Measurements from ENCODE around the gene PSAP.
A peak's percentile ranks its signal among the peaks of the same experiment; 100 is the strongest.
"Not testable (repeated sequence)": the region's sequence is repeated elsewhere in the genome, so short reads cannot be mapped to it uniquely, and the experiment has no call there.

PSAP gene

DNA sequence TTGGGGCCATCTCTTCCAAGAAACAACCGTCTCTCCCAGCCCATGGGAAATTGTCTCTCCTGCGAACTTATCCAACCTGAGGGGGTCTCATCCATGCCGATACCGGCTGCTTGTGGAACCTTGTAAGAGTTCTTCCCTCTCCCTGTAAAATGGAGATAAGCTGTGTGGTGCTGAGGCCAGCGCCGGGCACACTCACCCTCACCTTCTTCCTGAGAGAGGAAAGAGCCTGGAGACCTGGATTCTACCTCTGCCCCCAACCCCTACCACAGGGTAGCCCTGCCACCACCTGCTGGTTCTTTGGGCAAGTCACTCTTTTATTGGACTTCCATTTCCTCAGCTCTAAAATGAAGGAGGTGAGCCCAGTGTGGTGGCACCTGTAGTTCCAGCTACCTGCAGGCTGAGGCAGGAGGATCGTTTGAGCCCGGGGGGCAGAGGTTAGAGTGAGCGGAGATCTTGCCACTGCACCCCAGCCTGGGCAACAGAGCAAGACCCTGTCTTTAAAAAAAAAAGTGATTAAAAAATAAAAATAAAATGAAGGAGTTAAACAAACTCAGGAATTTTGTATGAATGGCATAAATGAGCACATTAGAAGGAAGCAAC, 38.4 kb upstream of the PSAP start:
- TF ChIP-seq, protein P1, sequence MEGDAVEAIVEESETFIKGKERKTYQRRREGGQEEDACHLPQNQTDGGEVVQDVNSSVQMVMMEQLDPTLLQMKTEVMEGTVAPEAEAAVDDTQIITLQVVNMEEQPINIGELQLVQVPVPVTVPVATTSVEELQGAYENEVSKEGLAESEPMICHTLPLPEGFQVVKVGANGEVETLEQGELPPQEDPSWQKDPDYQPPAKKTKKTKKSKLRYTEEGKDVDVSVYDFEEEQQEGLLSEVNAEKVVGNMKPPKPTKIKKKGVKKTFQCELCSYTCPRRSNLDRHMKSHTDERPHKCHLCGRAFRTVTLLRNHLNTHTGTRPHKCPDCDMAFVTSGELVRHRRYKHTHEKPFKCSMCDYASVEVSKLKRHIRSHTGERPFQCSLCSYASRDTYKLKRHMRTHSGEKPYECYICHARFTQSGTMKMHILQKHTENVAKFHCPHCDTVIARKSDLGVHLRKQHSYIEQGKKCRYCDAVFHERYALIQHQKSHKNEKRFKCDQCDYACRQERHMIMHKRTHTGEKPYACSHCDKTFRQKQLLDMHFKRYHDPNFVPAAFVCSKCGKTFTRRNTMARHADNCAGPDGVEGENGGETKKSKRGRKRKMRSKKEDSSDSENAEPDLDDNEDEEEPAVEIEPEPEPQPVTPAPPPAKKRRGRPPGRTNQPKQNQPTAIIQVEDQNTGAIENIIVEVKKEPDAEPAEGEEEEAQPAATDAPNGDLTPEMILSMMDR (IDR thresholded peaks at IDR 0.05; ENCODE audit: low read depth, low read length) = no peak
- no peak for DNase-seq (ENCODE audit: extremely low read depth, low read depth)

DNA sequence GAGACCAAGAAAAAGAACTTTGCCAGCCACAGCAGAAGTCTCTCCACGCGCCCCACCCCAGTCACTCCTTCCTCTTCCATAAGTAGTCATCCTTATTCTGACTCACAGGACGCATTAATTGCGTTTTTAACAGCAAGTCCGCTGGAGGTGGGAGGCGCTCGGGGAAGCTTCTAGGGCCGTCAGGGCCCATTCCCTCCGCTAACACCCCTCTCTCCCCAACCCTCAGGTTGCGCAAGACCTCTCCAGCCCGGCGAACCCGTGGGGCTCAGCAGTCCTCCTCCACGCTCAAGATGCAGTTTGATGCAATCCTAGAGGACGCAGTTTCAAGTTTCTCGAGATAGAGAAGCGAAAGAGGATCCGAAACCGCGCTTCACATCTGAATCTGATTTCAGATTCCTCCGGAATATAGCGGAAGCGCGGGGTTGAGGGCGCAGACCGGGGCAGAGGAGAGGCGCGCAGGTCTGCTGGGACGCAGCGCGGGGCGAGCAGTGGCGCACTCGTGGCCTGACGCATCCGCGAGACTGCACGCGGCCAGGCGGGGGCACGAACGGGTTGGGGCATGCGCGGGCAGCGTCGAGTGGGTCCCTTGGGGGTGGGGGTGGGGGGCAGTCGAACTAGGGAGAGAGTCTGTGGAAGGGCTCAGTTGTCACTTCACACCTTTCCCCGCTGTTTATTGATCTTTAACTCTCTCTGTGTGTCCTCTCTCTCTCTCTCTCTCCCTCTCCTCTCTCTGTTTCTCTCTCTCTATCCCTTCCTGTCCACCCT, 37.8 kb upstream of the PSAP start:
- TF ChIP-seq, protein P1 (IDR thresholded peaks at IDR 0.05; ENCODE audit: low read depth, low read length) = no peak
- peak; percentile 88 for DNase-seq (ENCODE audit: extremely low read depth, low read depth)

DNA sequence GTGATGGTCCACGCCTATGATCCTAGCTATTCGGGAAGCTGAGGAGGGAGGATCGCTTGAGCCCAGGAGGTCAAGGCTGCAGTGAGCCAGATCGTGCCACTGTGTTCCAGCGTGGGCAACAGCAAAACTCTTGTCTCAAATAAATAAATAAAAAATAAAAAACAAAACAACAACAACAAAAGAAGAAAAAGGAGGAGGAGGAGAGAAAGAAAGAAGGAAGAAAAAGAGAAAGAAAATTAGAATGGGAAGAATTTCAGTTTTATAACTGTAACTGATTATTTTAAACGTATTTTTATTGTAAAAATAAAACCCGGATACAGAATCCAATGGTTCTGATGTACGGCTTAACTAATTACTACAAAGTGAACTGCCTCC, 37.2 kb upstream of the PSAP start:
- DNase-seq (ENCODE audit: extremely low read depth, low read depth) = no peak
- TF ChIP-seq, protein P1 (IDR thresholded peaks at IDR 0.05; ENCODE audit: low read depth, low read length) = no peak

DNA sequence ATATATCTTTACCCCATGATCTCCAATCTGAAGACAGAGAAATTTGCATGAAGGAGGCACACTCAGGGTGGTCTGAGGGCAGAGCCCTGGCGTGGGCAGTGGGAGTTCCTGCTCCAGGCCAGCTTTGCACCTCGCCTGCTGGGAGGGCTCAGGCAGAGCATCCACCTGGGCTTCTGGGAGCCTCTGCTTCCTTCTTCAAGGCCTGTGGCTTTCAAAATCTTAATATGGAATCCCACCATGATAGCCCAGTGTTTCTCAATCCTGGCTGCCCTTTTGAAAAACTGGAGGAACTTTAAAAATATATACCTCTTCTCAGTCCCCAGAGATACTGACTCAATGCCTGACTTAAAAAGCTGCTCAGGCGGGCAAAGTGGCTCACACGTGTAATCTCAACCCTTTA, 36.7 kb upstream of the PSAP start:
- no peak for DNase-seq (ENCODE audit: extremely low read depth, low read depth)
- TF ChIP-seq, protein P1 (IDR thresholded peaks at IDR 0.05; ENCODE audit: low read depth, low read length) = no peak

DNA sequence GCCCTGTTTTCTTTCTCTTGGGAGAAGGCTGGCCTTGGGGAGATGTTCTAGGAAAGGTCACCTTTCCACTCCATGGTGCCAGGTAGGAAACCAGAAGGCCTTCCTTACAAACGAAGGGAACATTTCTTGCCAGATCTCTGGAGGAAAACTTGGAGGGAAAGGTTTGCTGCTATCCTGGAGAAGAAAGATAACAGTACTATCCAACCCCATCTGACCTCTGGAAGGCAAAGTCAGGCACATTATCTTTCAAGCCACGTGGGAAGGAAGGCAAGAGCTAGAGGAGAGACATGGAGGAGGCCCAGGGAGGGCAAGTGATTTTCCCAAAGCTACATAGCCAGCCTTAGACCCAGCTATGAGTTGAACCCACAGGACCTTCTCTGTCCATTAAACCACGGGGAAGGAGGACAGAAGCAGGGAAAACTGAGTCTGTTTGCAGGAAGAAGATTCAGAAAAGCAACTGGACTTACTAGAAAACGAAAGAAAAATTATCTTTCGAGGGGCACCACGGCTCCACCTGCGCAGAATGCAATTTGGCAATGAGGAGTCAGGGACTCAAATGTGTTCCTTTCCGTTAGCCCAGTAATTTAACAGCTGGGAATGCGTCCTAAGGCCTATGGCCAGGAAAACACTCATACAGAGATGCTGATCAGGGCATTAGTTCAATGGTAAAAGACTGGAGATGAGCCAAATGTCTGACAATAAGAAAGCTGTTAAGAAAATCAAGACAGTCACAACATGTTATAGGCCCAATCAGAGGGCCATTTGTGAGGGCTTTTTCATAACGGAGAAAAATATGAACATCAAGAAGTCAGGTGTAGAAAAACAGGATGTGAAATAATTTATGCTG, 32.0 kb upstream of the PSAP start:
- no peak for DNase-seq (ENCODE audit: extremely low read depth, low read depth)
- TF ChIP-seq, protein P1 (IDR thresholded peaks at IDR 0.05; ENCODE audit: low read depth, low read length) = no peak

DNA sequence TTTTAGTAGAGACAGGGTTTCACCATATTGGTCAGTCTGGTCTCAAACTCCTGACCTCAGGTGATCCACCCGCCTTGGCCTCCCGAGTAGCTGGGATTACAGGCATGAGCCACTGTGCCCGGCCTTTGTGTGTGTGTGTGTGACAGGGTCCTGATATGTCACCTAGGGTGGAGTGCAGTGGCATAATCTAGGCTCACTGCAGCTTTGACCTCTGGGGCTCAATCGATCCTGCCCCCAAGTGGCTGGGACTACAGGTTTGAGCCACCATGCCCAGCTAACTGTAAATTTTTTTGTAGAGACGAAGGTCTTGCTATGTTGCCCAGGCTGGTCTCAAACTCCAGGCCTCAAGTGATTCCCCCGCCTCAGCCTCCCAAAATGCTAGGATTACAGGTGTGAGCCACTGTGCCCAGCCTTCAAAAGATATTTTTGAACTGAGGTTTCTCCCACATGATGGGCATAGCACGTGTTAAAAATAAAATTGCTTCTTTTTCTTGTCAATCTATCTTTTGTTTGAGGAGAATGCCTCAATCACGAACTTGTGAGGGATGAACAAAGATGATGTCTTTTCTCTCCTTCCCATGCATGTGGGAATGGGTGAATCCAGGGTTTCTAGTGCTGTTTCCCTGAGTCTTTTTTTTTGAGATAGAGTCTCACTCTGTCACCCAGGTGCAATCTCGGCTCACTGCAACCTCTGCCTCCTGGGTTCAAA, 30.8 kb upstream of the PSAP start:
- TF ChIP-seq, protein P1 (IDR thresholded peaks at IDR 0.05; ENCODE audit: low read depth, low read length) = no peak
- DNase-seq (ENCODE audit: extremely low read depth, low read depth) = no peak

DNA sequence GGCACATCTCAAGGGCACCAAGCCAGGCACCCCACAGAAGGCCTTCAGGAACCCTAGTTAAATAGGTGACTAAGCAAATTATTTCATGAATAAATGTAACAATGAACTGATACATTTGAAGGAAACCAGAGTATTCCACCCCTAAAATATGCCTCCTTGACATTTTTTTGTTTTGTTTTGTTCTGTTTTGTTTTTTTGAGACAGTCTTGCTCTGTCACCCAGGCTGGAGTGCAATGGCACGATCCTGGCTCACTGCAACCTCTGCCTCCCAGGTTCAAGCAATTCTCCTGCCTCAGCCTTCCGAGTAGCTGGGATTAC, 30.2 kb upstream of the PSAP start:
- not testable (repeated sequence) for DNase-seq (ENCODE audit: extremely low read depth, low read depth)
